SK-N-SH treated with all-trans-retinoic acid at 6 μM for 48 hours (cell line): Measurements from ENCODE around the gene SERPINA10.

Experiments
- ATAC-seq: fragments of 200-7000 bp; cut with Tn5 transposase; 3 replicates; pipeline ENCODE4 v1.9.1; 2020; ENCODE audit warnings: mild to moderate bottlenecking, moderate library complexity
- BACH2 ChIP-seq: fragments of 250-450 bp; sonication (Bioruptor Pico); IDR thresholded peaks from 2 replicates; pipeline ENCODE4 v1.9.0; 2021; ENCODE audit warnings: mild to moderate bottlenecking, borderline replicate concordance
- CREB5 ChIP-seq: fragments of 250-450 bp; sonication (Bioruptor Pico); IDR thresholded peaks from 2 replicates; pipeline ENCODE4 v1.5.1; 2020; ENCODE audit warnings: low read depth, mild to moderate bottlenecking, moderate library complexity
- ESRRG ChIP-seq: fragments of 250-450 bp; sonication (Bioruptor Pico); IDR thresholded peaks from 2 replicates; pipeline ENCODE4 v1.6.1; 2021; ENCODE audit warnings: mild to moderate bottlenecking
- GLIS3 ChIP-seq: fragments of 250-450 bp; sonication (Bioruptor Pico); IDR thresholded peaks from 2 replicates; pipeline ENCODE4 v1.5.0; 2020; ENCODE audit warnings: mild to moderate bottlenecking, moderate library complexity
- ISL1 ChIP-seq: fragments of 250-450 bp; sonication (Bioruptor Pico); IDR thresholded peaks from 2 replicates; pipeline ENCODE4 v2.1.2; 2022; ENCODE audit warnings: mild to moderate bottlenecking, moderate library complexity
- OSR1 ChIP-seq: fragments of 250-450 bp; sonication (Bioruptor Pico); IDR thresholded peaks from 2 replicates; pipeline ENCODE4 v1.8.0; 2022; ENCODE audit warnings: moderate library complexity, mild to moderate bottlenecking, inconsistent platforms
- PATZ1 ChIP-seq: fragments of 250-450 bp; sonication (Bioruptor Pico); IDR thresholded peaks from 2 replicates; pipeline ENCODE4 v1.8.0; 2020; ENCODE audit warnings: mild to moderate bottlenecking, moderate library complexity, borderline replicate concordance
- POU6F1 ChIP-seq: fragments of 250-450 bp; sonication (Bioruptor Pico); IDR thresholded peaks from 2 replicates; pipeline ENCODE4 v1.8.0; 2021; ENCODE audit warnings: low read depth, mild to moderate bottlenecking, moderate library complexity, borderline replicate concordance
- PPARA ChIP-seq: fragments of 250-450 bp; sonication (Bioruptor Pico); IDR thresholded peaks from 2 replicates; pipeline ENCODE4 v1.5.0; 2020; ENCODE audit warnings: mild to moderate bottlenecking, borderline replicate concordance
- RARB ChIP-seq: fragments of 250-450 bp; sonication (Bioruptor Pico); IDR thresholded peaks from 2 replicates; pipeline ENCODE4 v1.8.0; 2021; ENCODE audit warnings: mild to moderate bottlenecking, moderate library complexity
- SNAI2 ChIP-seq: fragments of 250-450 bp; sonication (Bioruptor Pico); IDR thresholded peaks from 2 replicates; pipeline ENCODE4 v1.5.0; 2020; ENCODE audit warnings: mild to moderate bottlenecking, moderate library complexity
- TCF4 ChIP-seq: fragments of 250-450 bp; sonication (Bioruptor Pico); IDR thresholded peaks from 2 replicates; pipeline ENCODE4 v1.8.0; 2021; ENCODE audit warnings: mild to moderate bottlenecking, moderate library complexity, borderline replicate concordance
- TOX ChIP-seq: fragments of 250-450 bp; sonication (Bioruptor Pico); IDR thresholded peaks from 2 replicates; pipeline ENCODE4 v1.8.0; 2021; ENCODE audit warnings: mild to moderate bottlenecking, moderate library complexity, borderline replicate concordance
- TSHZ2 ChIP-seq: fragments of 250-450 bp; sonication (Bioruptor Pico); IDR thresholded peaks from 2 replicates; pipeline ENCODE4 v1.5.0; 2020; ENCODE audit warnings: mild to moderate bottlenecking, moderate library complexity
- ZC3H10 ChIP-seq: fragments of 250-450 bp; sonication (Bioruptor Pico); IDR thresholded peaks from 2 replicates; pipeline ENCODE4 v1.5.1; 2021; ENCODE audit warnings: mild to moderate bottlenecking, moderate library complexity
- ZFP3 ChIP-seq: fragments of 250-450 bp; sonication (Bioruptor Pico); IDR thresholded peaks from 2 replicates; pipeline ENCODE4 v1.5.0; 2020; ENCODE audit warnings: mild to moderate bottlenecking, moderate library complexity
- ZFP30 ChIP-seq: fragments of 450-650 bp; formaldehyde crosslinking; IDR thresholded peaks from 2 replicates; pipeline ENCODE4 v1.5.0; 2022; ENCODE audit warnings: mild to moderate bottlenecking, moderate library complexity
- ZNF565 ChIP-seq: fragments of 450-650 bp; formaldehyde crosslinking; conservative IDR thresholded peaks from 2 replicates; pipeline ENCODE4 v1.5.0; 2020; ENCODE audit warnings: low read depth, mild to moderate bottlenecking, moderate library complexity
- ZNF70 ChIP-seq: fragments of 450-650 bp; formaldehyde crosslinking; IDR thresholded peaks from 2 replicates; pipeline ENCODE4 v1.5.0; 2020; ENCODE audit warnings: mild to moderate bottlenecking, moderate library complexity
- ZNF8 ChIP-seq: fragments of 450-650 bp; formaldehyde crosslinking; IDR thresholded peaks from 2 replicates; pipeline ENCODE4 v1.5.0; 2020; ENCODE audit warnings: mild to moderate bottlenecking, moderate library complexity

Gene SERPINA10

GRCh38 chr14:94328196-94328595, 35.1 kb upstream of the SERPINA10 start (continued):
- no peak for TF ChIP-seq TSHZ2 (CRISPR knock-in tag)
- no peak for TF ChIP-seq PATZ1
- no peak for TF ChIP-seq TOX (CRISPR knock-in tag)
- TF ChIP-seq GLIS3 (CRISPR knock-in tag): no peak
- no peak for TF ChIP-seq RARB
- no peak for TF ChIP-seq PPARA
- no peak for TF ChIP-seq OSR1 (CRISPR knock-in tag)
- no peak for TF ChIP-seq ISL1 (CRISPR knock-in tag)
- TF ChIP-seq, all 23 proteins: peak for 0

- ATAC-seq: peak; percentile 86
- no peak for TF ChIP-seq OSR1 (CRISPR knock-in tag)
- no peak for TF ChIP-seq SNAI2 (CRISPR knock-in tag)
- no peak for TF ChIP-seq ISL1 (CRISPR knock-in tag)
- no peak for TF ChIP-seq PPARA
- no peak for TF ChIP-seq ESRRG (CRISPR knock-in tag)
- no peak for TF ChIP-seq ZNF70 (CRISPR knock-in tag)
- no peak for TF ChIP-seq RARB
- TF ChIP-seq ZFP30: no peak
- no peak for TF ChIP-seq ZFP3
- no peak for TF ChIP-seq ZNF8 (CRISPR knock-in tag)
- TF ChIP-seq ZC3H10 (CRISPR knock-in tag): no peak
- TF ChIP-seq GLIS3 (CRISPR knock-in tag): no peak
- no peak for TF ChIP-seq POU6F1 (CRISPR knock-in tag)
- TF ChIP-seq TCF4 (CRISPR knock-in tag): no peak
- TF ChIP-seq TSHZ2 (CRISPR knock-in tag): no peak
- TF ChIP-seq BACH2 (CRISPR knock-in tag): no peak
- no peak for TF ChIP-seq CREB5 (CRISPR knock-in tag)
- no peak for TF ChIP-seq ZNF565 (CRISPR knock-in tag)
Observed at GRCh38 chr14:94322648-94323570, 29.8 kb upstream of the SERPINA10 start, which contains the start of gene SERPINA6. Gene SERPINA6 (minus strand): TSS chr14:94323336. CDS start chr14:94314648, 8,688 bp downstream.
